Caco-2 (cell line): ENCODE measurements around the gene POU2F2. TPM values are rescaled to one million over a fixed set of nuclear protein-coding genes. Genes with fewer than 3 reads are reported as not detected.
"Not testable (repeated sequence)": the region's sequence is repeated elsewhere in the genome, so short reads cannot be mapped to it uniquely, and the experiment has no call there.

Source experiments
- BruUV-seq: library from RNA; stranded (reverse); fragments of 400-500 nt; replicated peaks from 2 replicates; lab custom pipeline; 2021; lab: Mats Ljungman, UMichigan
- CTCF ChIA-PET: fragments of 300-600 bp; sonication (Branson Sonifier 250); formaldehyde crosslinking; loops from one replicate; lab custom pipeline; 2022; ENCODE audit warnings: antibody characterized with exemption; lab: Charles Lee
- POLR2A ChIA-PET: fragments of 300-600 bp; sonication (Branson Sonifier 250); formaldehyde crosslinking; loops from one replicate; lab custom pipeline; 2022; ENCODE audit warnings: antibody characterized with exemption; lab: Charles Lee
- DNase-seq, 2 experiments: peaks; one replicate each; pipeline versions ENCODE4 v3.0.0 to v3.0.0-alpha.2; 2020 to 2022
- H3K27me3 ChIP-seq: replicated peaks from 2 replicates; pipeline ENCODE4 v1.6.0; 2011; ENCODE audit warnings: low read length; ENCODE audit not compliant: control insufficient read depth, insufficient read depth
- H3K36me3 ChIP-seq: 2 replicates; pipeline ENCODE4 v1.5.1; 2011; ENCODE audit warnings: low read length; ENCODE audit not compliant: control insufficient read depth, insufficient read depth
- H3K4me1 ChIP-seq: fragments of 250-450 bp; sonication (Bioruptor Pico); 2 replicates; pipeline ENCODE4 v1.5.1; 2020; ENCODE audit warnings: mild to moderate bottlenecking
- H3K4me3 ChIP-seq: 2 replicates; pipeline ENCODE4 v1.5.1; 2011; ENCODE audit warnings: low read depth, mild to moderate bottlenecking, control low read depth, low read length
- H3K9me3 ChIP-seq: fragments of 250-450 bp; sonication (Bioruptor Pico); 2 replicates; pipeline ENCODE4 v1.5.1; 2020; ENCODE audit warnings: mild to moderate bottlenecking, moderate library complexity
- H3K27ac Mint-ChIP-seq: one replicate; pipeline ENCODE4 v1.8.0; 2022; ENCODE audit warnings: mixed read lengths; ENCODE audit not compliant: unreplicated experiment
- H3K27me3 Mint-ChIP-seq: one replicate; pipeline ENCODE4 v1.8.0; 2022; ENCODE audit warnings: mixed read lengths; ENCODE audit not compliant: insufficient read depth, unreplicated experiment
- H3K36me3 Mint-ChIP-seq: one replicate; pipeline ENCODE4 v1.8.0; 2022; ENCODE audit warnings: mild to moderate bottlenecking, mixed read lengths; ENCODE audit not compliant: insufficient read depth, unreplicated experiment
- H3K4me1 Mint-ChIP-seq: one replicate; pipeline ENCODE4 v1.8.0; 2022; ENCODE audit warnings: low read depth, mixed read lengths; ENCODE audit not compliant: unreplicated experiment
- H3K4me3 Mint-ChIP-seq: one replicate; pipeline ENCODE4 v1.8.0; 2022; ENCODE audit warnings: mild to moderate bottlenecking, moderate library complexity, mixed read lengths; ENCODE audit not compliant: unreplicated experiment
- H3K9me3 Mint-ChIP-seq: one replicate; pipeline ENCODE4 v1.8.0; 2022; ENCODE audit warnings: mixed read lengths; ENCODE audit not compliant: unreplicated experiment
- intact Hi-C: fragments of 100-400 bp; cut with micrococcal nuclease; formaldehyde crosslinking; loops from one replicate; pipeline ENCODE4 v1.10.0; 2022; ENCODE audit not compliant: unreplicated experiment
- total RNA-seq: library from RNA; stranded (reverse); gene quantifications from 2 replicates; pipeline ENCODE4 v1.2.3, GENCODE V29; 2022
- TF ChIP-seq, protein P1 (sequence below), 2 experiments: fragments of 200-600 bp in 1 of 2; IDR thresholded peaks; 1 replicate in 1 of 2; 2 replicates in 1 of 2; pipeline versions ENCODE4 v1.5.1 to v1.8.0; 2011 to 2022; ENCODE audit warnings: antibody characterized with exemption in 1 of 2, control low read depth in 1 of 2, inconsistent platforms in 1 of 2, low read depth in 1 of 2, low read length in 1 of 2, mild to moderate bottlenecking in 1 of 2, moderate library complexity in 1 of 2; ENCODE audit not compliant: insufficient read depth in 1 of 2, severe bottlenecking in 1 of 2, unreplicated experiment in 1 of 2

POU2F2 gene
- total RNA-seq, 1 experiment from 2014 or later, result 1.5 TPM

GRCh38 chr19:42105368-42105767 lies 26.9 kb downstream of the POU2F2 start:
- no TSS peak for BruUV-seq
- H3K4me1 Mint-ChIP-seq, result no peaks in the 10 kb centered on the region
- POLR2A ChIA-PET, result interaction anchor here (0.7 kb wide), 1 partner anchor 9 kb away, joined by 3 read pairs; no protein-coding TSS in a partner anchor
- no peak overlapping the region for H3K27ac Mint-ChIP-seq
- intact Hi-C loops, result no loop called here
- Histone ChIP-seq H3K4me3 (no peak overlapping the region), H3K9me3 (no peaks in the 10 kb centered on the region), H3K36me3 (no peaks in the 10 kb centered on the region), H3K27me3 (0 out of 2 replicates have a peak, but pooled peaks cover 1% of the 10 kb centered on the region), H3K4me1 (no peaks in the 10 kb centered on the region)
- no peaks in the 10 kb centered on the region for H3K36me3 Mint-ChIP-seq
- H3K27me3 Mint-ChIP-seq, result peaks cover 14% of the 10 kb centered on the region
- H3K9me3 Mint-ChIP-seq, result no peaks in the 10 kb centered on the region
- TF ChIP-seq, protein P1, sequence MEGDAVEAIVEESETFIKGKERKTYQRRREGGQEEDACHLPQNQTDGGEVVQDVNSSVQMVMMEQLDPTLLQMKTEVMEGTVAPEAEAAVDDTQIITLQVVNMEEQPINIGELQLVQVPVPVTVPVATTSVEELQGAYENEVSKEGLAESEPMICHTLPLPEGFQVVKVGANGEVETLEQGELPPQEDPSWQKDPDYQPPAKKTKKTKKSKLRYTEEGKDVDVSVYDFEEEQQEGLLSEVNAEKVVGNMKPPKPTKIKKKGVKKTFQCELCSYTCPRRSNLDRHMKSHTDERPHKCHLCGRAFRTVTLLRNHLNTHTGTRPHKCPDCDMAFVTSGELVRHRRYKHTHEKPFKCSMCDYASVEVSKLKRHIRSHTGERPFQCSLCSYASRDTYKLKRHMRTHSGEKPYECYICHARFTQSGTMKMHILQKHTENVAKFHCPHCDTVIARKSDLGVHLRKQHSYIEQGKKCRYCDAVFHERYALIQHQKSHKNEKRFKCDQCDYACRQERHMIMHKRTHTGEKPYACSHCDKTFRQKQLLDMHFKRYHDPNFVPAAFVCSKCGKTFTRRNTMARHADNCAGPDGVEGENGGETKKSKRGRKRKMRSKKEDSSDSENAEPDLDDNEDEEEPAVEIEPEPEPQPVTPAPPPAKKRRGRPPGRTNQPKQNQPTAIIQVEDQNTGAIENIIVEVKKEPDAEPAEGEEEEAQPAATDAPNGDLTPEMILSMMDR (IDR thresholded peaks at IDR 0.05; ENCODE audit: insufficient read depth in 1 of 2, low read depth in 1 of 2, low read length in 1 of 2, severe bottlenecking in 1 of 2, unreplicated experiment in 1 of 2), result no peak
- no peak overlapping the region for H3K4me3 Mint-ChIP-seq
- no peak for DNase-seq
- CTCF ChIA-PET, result interaction anchor here (1.1 kb wide), 1 partner anchor 1800 kb away, joined by 4 read pairs; no protein-coding TSS in a partner anchor

- BruUV-seq, result no TSS peak
- Histone ChIP-seq H3K27me3 (0 out of 2 replicates have a peak, but pooled peaks cover 1% of the 10 kb centered on the region), H3K9me3 (no peaks in the 10 kb centered on the region), H3K36me3 (no peaks in the 10 kb centered on the region), H3K4me3 (no peak overlapping the region), H3K4me1 (peaks cover under 1% of the 10 kb centered on the region; the same call in 1 of the 2 replicates)
- Mint-ChIP-seq H3K27me3 (peaks cover 12% of the 10 kb centered on the region), H3K4me1 (no peaks in the 10 kb centered on the region), H3K27ac (no peak overlapping the region), H3K9me3 (no peaks in the 10 kb centered on the region), H3K36me3 (no peaks in the 10 kb centered on the region), H3K4me3 (no peak overlapping the region)
- ChIA-PET POLR2A (no interaction called here), CTCF (interaction anchor here (0.6 kb wide), 1 partner anchor 388 kb away, joined by 6 read pairs; no protein-coding TSS in a partner anchor)
- DNase-seq, result no peak
- TF ChIP-seq, protein P1 (IDR thresholded peaks at IDR 0.05; ENCODE audit: insufficient read depth in 1 of 2, low read depth in 1 of 2, low read length in 1 of 2, severe bottlenecking in 1 of 2, unreplicated experiment in 1 of 2), result no peak
- intact Hi-C loops, result no loop called here
Measured at GRCh38 chr19:42102877-42103276, 29.4 kb downstream of the POU2F2 start.

DNA sequence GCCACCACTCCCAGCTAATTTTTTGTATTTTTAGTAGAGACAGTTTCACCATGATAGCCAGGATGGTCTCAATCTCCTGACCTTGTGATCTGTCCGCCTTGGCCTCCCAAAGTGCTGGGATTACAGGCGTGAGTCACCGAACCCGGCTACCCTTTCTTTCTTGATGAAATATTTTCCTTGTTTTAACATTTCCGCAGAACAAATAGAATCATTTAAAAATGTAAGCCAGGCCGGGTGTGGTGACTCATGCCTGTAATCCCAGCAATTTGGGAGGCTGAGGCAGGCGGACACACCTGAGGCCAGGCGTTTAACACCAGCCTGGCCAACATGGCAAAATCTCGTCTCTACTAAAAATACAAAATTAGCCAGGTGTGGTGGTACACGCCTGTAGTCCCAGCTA lies 32.0 kb downstream of the POU2F2 start:
- DNase-seq, H3K27me3 ChIP-seq, H3K4me3 Mint-ChIP-seq, H3K27ac Mint-ChIP-seq, H3K27me3 Mint-ChIP-seq, H3K36me3 Mint-ChIP-seq, H3K9me3 Mint-ChIP-seq, H3K4me3 ChIP-seq, BruUV-seq, H3K36me3 ChIP-seq, CTCF ChIA-PET, H3K9me3 ChIP-seq, intact Hi-C loops, H3K4me1 ChIP-seq, H3K4me1 Mint-ChIP-seq: not testable (repeated sequence)
- POLR2A ChIA-PET, result interaction anchor here (1.1 kb wide), 1 partner anchor 24 kb away, joined by 4 read pairs; the partner anchor contains the start of gene ZNF574
